ENCODE measurements around the gene ATL3.
"Not testable (repeated sequence)": the region's sequence is repeated elsewhere in the genome, so short reads cannot be mapped to it uniquely, and the experiment has no call there.

ATL3 gene, protein sequence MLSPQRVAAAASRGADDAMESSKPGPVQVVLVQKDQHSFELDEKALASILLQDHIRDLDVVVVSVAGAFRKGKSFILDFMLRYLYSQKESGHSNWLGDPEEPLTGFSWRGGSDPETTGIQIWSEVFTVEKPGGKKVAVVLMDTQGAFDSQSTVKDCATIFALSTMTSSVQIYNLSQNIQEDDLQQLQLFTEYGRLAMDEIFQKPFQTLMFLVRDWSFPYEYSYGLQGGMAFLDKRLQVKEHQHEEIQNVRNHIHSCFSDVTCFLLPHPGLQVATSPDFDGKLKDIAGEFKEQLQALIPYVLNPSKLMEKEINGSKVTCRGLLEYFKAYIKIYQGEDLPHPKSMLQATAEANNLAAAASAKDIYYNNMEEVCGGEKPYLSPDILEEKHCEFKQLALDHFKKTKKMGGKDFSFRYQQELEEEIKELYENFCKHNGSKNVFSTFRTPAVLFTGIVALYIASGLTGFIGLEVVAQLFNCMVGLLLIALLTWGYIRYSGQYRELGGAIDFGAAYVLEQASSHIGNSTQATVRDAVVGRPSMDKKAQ

DNA sequence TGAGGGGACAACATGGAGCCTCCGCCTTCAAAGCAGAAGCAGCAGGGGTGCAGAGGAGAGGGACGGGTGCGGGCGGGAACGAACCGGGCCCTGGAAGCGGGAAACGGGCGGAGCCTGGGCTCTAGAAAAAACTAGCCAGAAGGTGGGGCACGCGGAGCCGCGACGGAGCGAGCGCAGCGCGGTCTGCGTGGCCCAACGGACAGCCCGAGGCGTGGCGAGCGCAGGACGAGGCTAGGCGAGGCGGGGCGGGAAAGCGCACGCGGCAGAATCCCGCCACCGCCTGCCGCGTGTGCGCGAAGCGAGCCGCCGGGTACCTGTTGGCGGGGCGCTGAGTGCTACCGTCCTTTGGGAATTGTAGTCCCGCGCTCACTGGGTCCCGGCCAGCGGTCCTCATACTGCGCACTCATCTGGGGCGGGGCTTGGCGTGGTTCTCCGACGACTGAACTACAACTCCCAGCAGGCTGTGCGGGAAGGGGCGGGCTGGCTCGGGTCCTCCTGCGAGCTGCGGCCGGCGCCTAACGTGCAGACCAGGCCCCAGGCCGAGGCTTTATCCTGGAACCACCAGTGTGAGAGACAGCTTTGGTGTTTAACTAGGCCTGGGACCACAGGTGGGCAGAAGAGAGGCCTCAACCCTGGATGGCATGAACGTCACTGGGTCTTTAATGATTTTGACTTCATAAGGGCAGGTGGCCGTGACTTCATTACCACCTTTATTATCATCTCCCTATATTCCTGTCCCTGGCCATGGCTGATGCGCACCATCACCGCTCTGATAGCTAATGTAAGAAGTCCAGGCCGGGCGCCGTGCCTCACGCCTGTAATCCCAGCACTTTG is at the start of gene ATL3:
TSS of gene ATL3 (minus strand) at position 55 of the 834 bp plus-strand sequence. CDS start at position 14, 41 bp downstream.
- DNase-seq (ENCODE audit: low read depth, low spot score) = peak; percentile 98

DNA sequence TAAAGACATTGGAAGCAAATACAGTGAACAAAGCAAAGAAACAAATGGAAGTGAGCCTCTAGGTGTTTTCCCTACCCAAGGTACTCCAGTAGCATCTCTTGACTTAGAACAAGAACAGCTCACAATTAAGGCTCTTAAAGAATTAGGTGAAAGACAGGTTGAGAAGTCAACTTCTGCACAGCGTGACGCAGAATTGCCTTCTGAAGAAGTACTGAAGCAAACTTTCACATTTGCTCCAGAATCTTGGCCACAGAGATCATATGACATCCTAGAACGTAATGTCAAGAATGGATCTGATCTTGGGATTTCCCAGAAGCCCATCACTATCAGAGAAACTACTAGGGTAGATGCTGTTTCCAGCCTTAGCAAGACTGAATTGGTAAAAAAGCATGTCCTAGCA is 49.4 kb upstream of the ATL3 start:
- no peak for DNase-seq (ENCODE audit: low read depth, low spot score)

DNA sequence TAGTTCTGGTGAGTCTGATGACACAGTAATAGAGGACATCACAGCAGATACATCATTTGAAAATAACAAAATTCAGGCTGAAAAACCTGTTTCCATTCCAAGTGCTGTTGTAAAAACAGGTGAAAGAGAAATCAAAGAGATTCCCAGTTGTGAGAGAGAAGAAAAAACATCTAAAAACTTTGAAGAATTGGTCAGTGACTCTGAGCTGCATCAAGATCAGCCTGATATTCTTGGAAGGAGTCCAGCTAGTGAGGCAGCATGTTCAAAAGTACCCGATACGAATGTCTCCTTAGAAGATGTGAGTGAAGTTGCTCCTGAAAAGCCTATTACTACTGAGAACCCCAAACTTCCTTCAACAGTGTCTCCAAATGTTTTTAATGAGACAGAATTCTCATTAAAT is 48.8 kb upstream of the ATL3 start:
- DNase-seq (ENCODE audit: low read depth, low spot score) = peak; percentile 76

DNA sequence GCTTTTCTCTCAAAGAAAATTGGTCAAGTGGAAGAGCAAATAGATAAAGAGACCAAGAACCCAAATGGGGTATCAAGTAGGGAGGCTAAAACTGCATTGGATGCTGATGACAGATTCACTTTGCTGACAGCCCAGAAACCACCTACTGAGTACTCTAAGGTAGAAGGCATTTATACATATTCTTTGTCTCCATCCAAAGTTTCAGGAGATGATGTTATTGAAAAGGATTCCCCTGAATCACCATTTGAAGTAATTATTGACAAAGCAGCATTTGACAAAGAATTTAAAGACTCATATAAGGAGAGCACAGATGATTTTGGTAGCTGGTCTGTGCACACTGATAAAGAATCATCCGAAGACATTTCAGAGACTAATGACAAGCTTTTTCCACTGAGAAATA is 47.8 kb upstream of the ATL3 start:
- no peak for DNase-seq (ENCODE audit: low read depth, low spot score)

DNA sequence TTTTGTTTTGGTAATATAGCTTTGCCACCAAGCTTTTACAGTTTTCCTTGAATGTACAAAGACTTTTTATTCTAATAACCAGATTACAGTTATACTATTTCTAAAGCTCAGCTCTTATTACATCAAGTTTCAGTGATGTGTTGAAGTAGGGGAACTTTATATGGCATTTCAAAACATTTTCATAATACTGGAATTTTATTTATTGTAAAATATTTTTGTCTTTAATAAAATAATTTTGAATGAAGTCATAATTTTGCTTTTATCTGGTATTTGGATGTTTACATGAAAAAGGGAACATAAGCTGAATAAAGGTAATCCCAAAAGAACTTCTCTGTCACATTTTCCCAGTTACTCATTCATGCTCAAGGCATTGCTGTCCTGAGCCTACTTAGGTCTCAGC is 44.9 kb upstream of the ATL3 start:
- DNase-seq (ENCODE audit: low read depth, low spot score) = no peak

DNA sequence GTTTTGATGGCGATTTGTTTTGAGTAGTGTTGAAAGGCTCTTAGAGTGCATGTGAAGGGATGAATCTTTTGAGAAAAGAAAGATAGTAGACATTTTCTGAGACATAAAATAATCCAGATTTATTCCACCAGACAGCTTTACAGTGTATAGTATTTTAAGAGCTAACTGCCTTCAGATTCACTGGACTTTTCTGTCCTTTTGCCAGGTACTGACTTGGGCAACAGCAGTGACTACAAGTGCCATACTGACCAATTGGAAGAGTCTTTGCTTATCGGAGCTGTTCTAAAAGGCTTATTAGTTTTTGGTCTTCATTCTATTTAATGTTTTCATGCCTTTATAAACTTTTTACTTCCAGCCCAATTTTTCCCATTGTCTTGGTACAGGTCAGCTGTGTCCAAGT is 42.6 kb upstream of the ATL3 start:
- no peak for DNase-seq (ENCODE audit: low read depth, low spot score)

DNA sequence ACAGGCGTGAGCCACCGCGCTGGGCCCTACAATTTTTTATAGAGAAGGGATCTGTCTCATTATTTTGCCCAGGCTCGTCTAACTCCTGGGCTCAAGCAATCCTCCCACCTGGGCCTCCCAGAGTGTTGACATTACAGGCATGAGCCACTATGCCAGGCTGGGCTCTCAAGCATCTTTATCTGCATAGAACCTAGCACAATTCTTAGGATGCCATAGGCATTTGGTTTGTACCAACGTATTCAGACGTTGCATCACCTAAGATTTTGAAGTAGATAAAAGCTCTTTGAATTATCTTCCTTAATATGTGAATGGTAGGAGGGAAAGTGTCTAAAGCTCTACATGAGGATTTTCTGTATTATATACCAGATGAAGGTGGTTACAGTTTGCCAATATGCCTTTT is 40.7 kb upstream of the ATL3 start:
- no peak for DNase-seq (ENCODE audit: low read depth, low spot score)

DNA sequence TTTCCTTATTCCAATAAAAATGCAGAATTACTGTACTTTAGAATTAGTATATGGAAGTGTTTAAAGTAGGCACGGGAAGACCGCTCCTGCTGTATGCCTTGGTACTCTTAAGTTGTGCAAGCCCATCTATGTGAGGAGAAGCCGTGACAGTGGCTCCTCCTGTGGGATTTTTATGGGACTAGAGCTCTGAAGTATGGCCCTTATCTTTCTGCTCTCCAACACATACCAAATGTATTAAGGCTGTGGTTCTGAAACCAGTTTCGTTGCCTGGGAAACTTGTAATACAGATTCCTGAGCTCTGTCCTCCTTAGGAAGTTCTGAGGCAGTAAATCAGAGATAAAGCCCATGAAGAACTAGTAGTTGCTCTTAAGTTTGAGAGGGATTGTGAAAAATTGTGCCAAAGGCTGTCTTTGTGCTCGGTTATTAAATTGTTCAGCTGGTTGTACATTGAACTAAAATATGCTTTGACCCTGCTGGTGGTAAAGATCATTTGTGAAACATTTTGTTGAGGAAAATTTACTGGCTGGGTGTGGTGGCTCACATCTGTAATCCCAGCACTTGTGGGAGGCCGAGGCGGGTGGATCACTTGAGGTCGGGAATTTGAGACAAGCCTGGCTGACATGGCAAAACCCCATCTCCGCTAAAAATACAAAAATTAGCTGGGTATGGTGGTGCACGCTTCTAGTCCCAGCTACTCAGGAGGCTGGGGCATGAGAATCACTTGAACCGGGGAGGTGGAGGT is 39.5 kb upstream of the ATL3 start:
- peak; percentile 78 for DNase-seq (ENCODE audit: low read depth, low spot score)

DNA sequence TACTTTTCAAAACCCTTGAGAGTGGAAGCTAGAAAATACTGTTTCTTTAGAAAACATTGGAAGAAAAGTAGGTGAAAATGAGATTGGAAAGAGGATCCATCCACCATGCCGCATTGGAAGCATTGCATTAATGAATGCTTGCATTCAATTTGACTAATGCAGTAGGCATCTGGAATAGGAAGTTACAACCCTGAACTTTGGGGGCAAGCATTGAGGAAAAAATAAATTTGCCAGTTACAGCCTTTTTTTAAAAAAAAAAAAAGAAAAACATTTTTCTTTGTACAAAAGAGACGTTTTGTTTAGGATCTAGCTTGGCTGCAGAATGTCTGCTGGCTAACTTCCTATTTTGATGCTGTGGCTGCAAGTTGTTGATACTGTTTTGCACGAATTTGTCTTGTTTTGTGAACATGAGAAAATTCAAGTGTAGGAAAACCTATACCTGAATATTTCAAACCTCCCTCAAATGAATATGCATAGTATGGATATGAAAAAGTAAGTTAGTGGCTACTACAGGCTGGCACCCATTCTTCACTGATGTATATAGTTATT is 38.2 kb upstream of the ATL3 start:
- DNase-seq (ENCODE audit: low read depth, low spot score) = no peak

DNA sequence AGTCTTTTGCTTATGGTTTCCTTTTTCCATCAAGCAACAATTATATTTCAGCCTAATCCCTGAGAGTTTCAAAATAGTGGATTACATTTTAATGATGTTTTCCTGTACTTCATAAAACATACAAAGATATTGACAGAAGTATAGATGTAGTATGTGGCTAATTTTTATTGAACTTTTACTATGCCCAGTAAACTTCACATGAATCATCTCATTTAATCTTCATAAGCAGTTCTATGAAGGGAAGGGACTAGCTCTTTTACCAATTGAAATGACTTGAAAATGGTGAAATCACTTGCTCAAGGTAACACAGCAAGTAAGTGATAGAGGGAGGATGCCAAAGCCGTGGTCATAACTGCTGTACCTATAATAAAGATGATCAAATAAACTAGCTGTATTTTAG is 37.6 kb upstream of the ATL3 start:
- DNase-seq (ENCODE audit: low read depth, low spot score) = no peak

DNA sequence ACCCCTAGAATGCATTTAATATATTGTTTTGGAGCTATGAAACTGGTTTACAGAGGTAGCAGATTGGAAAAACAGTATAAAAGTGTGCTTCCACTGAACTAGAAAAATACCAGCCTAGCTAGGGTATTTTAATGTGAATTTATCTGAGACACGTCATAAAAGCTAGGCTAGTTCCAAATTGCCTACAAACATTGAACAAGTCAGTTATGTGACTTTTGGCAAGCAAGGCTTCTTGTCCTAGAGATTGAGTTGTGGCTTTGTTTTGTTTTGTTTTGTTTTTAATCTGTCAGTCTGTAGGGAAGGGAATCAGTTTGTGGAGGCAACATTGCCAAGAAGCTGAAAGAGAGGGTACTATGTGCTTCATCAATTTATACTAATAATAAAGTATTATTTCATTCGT is 34.4 kb upstream of the ATL3 start:
- DNase-seq (ENCODE audit: low read depth, low spot score) = peak; percentile 49

DNA sequence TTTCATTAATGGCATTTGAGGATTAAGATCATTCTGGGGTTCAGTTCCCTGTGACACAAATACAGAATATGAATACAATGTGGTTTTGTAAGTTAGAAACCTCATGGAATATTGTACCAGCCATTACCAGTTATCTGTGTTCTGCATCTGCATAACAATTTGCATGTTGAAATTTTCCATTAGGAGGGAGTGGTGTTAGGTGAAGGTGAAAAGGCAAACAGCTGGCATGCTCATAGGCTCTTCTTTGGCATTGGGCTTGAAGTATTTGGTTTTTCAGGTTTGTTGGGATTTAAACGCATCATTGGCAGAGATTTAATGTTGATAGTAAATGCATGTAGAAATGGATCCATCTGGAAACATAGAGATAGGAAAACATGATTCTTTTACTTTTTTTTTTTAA is 28.7 kb upstream of the ATL3 start:
- DNase-seq (ENCODE audit: low read depth, low spot score) = no peak

DNA sequence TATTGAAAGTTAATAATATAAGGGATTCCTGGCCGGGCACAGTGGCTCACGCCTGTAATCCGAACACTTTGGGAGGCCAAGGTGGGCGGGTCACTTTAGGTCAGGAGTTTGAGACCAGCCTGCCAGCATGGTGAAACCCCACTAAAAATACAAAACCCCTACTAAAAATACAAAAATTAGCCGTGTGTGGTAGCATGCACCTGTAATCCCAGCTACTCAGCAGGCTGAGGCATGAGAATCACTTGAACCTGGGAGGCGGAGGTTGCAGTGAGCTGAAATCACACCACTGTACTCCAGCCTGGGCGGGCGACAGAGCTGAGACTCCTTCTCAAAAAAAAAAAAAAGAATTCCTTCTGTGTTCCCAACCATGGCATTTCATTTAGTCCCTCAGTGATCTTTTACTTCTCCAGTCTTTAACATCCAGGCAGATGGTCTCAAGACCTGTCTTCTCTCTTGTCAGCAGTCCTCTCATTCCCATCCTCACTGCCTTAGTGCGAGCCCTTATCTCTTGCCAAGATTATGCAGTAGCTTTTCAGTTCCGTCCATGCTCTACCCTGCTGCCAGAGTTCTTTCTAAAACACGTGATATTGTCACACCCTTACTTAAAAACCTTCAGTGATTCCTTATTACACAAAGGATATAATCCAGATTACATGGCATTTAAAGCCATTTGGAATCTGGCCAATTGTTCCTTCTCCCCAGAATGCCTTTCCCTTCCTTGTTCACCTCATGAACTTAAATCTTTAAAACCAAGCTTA is 28.0 kb upstream of the ATL3 start:
- DNase-seq (ENCODE audit: low read depth, low spot score) = no peak

DNA sequence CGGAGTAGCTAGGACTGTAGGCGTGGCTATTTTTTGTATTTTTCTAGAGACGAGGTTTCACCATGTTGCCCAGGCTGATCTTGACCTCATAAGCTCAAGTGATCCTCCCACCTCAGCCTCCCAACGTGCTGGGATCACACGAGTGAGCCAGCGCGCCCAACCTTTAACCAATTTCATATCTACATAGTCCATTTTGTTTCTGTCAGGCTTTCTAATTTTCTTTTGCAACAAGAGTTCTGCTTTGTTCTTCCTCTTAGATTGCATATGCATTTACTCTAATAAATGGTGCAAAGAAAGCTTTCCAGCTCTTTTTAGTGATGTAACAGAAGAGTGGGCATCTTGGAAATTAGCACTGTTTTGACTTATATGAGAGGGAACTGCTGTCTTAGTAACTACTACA is 23.4 kb upstream of the ATL3 start:
- no peak for DNase-seq (ENCODE audit: low read depth, low spot score)

DNA sequence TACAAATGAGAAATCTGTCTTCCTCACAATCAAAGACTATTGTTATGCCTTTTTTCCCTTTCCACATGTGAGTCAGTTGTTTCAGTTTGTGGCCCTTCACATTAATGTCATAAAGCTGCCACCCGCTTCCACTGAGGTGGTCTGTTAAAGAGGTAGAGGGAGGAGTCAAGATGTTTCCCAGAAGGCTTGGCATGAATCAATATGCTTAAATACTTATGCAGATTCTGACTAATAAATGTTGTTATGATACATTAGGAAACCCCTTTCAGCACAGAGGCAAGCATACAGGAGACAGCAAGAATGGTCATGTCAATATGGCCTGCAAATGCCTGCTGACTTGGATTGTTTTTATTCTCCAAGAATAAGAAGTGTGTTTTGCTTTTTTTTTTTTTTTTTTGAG is 16.7 kb upstream of the ATL3 start:
- no peak for DNase-seq (ENCODE audit: low read depth, low spot score)

DNA sequence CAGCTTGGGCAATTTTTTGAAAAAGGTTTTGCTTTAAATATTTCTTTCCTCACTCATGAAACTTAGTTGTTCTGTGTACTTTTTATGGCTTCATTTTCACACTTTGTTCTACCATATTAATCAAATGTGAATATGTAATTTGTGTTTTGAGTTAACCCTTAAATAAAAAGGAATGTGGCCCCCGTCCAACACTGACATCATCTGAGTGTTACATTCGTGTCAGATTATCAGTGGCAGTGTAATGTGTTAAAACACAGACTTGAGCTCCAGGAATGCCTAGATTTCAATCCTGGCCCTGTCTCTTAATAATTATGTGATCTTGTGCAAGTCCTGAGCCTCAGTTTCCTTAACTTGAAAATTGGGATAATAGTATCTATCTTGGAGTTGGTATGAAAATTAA is 15.8 kb upstream of the ATL3 start:
- no peak for DNase-seq (ENCODE audit: low read depth, low spot score)

DNA sequence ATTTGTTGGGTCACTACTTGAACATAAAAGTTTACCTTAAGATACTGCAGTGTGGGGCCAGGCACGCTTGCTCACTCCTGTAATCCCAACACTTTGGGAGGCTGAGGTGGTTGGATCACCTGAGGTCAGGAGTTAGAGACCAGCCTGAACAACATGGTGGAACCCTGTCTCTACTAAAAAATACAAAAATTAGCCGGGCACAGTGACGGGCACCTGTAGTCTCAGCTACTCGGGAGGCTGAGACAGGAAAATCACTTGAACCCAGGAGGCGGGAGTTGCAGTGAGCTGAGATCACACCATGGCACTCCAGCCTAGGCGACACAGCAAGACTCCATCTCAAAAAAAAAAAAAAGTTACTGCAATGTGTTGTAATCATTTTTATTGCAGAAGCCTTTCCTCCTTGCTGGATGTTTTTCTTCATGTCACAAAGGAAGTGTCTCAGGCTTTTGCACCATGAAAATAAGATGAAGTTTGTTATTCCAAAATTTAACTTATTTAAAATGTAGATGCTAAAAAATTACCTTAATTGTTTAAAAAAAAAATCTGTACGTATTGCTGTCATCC is 14.1 kb upstream of the ATL3 start:
- DNase-seq (ENCODE audit: low read depth, low spot score) = not testable (repeated sequence)

DNA sequence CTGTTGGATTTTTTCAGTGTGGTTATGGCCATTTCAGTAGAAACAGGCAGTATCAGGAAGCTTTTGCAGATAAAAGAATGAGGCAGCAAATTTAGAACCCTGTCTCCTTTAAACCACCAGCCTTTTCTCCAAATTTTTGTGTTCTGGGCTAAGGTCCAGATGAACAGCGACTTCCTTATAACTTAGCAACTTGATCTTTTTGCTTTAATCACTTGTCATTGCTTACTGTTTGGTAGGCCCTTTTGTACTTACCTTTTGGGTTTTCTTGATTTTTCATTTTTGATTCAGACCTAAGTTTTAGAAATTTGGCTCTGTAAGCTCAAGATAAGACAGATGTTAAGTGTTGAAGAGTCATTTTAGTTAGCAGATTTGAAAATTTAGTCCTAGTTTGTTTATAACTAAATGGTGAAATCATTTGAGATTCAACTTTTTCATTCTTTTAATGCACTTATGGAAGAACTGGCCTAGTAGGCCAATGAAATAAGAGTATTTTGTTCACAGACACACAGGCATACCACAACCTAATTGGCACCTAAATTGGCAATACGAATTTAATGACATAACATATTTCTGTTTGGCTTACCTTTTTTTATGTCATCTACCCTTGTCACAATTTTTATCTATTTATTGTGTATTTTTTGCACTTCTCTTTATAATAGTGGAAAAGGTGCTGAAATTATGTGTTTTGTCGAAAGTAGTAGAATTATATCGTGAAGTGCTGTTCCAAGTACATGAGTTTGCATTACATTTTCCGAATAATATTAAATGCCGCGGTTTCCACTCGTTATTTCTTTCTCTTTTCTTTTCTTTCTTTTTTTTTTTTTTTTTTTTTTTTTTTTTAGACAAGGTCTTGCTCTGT is 12.2 kb upstream of the ATL3 start:
- DNase-seq (ENCODE audit: low read depth, low spot score) = peak; percentile 48
